ENCODE data around the gene MEGF9. TPM values are rescaled to one million over a fixed set of nuclear protein-coding genes. Genes with fewer than 3 reads are reported as not detected.

MEGF9 gene
- total RNA-seq, 3 donors from 2014 or later, result 22.0 to 30.3 (median 27.2) TPM

DNA sequence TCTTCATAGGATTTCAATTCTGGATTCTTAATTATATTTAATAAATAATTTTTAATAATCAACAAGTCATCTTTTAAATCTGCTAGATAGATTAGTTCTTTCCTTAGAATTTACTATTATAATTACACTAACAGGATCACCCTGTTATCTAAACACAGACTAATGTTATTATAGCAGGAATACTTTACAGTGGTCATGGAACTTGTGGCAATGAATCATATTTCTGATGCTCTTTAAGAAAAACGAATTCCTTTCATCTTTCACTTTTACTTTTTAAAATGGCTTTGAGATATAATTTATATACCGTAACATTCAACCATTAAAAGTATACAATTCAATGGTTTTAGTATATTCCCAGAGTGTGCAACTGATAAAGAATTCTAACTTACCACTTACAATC, 104.6 kb downstream of the MEGF9 start:
- H3K27ac ChIP-seq, result no peak overlapping the region
- intact Hi-C loops (cut with DNase I; ENCODE audit: low total_unique reads), result loop anchor here (5.0 kb wide), 1 partner anchor 468 kb away; no protein-coding TSS in a partner anchor
- no peak for DNase-seq (ENCODE audit: low spot score in 2 of 2)
- H3K27me3 ChIP-seq, result no peaks in the 10 kb centered on the region
- H3K9me3 ChIP-seq, result no peaks in the 10 kb centered on the region
- no peak overlapping the region for H3K4me3 ChIP-seq
- no peaks in the 10 kb centered on the region for H3K4me1 ChIP-seq
- no peak for TF ChIP-seq POLR2AphosphoS5 (IDR thresholded peaks at IDR 0.05)
- TF ChIP-seq POLR2A (IDR thresholded peaks at IDR 0.05), result no peak
- TF ChIP-seq CTCF (IDR thresholded peaks at IDR 0.05), result no peak
- H3K36me3 ChIP-seq, result no peaks in the 10 kb centered on the region

DNA sequence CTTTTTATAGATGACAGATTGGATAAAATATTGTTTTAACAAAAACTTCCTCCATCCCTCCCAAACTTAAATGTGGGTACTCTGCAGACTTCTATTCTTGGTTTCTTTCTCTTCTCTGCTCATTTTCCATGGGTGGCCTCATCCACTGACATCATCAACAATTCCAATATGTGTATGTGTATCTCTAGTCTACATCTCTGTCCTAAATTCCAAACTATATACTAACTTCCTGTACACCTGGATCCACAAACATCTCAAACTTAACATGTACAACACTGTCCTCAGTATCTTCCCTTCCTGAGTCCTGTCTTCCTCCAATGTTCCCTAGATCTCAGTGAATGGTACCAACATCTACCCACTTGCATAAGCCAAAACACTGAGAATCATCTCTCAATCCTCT, 105.8 kb downstream of the MEGF9 start:
- Histone ChIP-seq H3K4me1 (no peaks in the 10 kb centered on the region), H3K27me3 (no peaks in the 10 kb centered on the region), H3K27ac (no peak overlapping the region), H3K9me3 (no peaks in the 10 kb centered on the region), H3K4me3 (no peak overlapping the region), H3K36me3 (no peaks in the 10 kb centered on the region)
- TF ChIP-seq POLR2AphosphoS5 (IDR thresholded peaks at IDR 0.05) (no peak), CTCF (IDR thresholded peaks at IDR 0.05) (no peak), POLR2A (IDR thresholded peaks at IDR 0.05) (no peak)
- no peak for DNase-seq (ENCODE audit: low spot score in 2 of 2)
- intact Hi-C loops (cut with DNase I; ENCODE audit: low total_unique reads), result no loop called here

GRCh38 chr9:120603591-120603990, 110.7 kb downstream of the MEGF9 start:
- Histone ChIP-seq H3K4me3 (no peak overlapping the region), H3K27me3 (no peaks in the 10 kb centered on the region), H3K27ac (no peak overlapping the region), H3K4me1 (no peaks in the 10 kb centered on the region), H3K36me3 (no peaks in the 10 kb centered on the region), H3K9me3 (no peaks in the 10 kb centered on the region)
- no peak for DNase-seq (ENCODE audit: low spot score in 2 of 2)
- TF ChIP-seq POLR2AphosphoS5 (IDR thresholded peaks at IDR 0.05), result no peak
- TF ChIP-seq POLR2A (IDR thresholded peaks at IDR 0.05), result no peak
- no peak for TF ChIP-seq CTCF (IDR thresholded peaks at IDR 0.05)
- intact Hi-C loops (cut with DNase I; ENCODE audit: low total_unique reads), result no loop called here

GRCh38 chr9:120603010-120603409, 111.3 kb downstream of the MEGF9 start:
- no peaks in the 10 kb centered on the region for H3K36me3 ChIP-seq
- no peaks in the 10 kb centered on the region for H3K4me1 ChIP-seq
- no peak for TF ChIP-seq CTCF (IDR thresholded peaks at IDR 0.05)
- no peaks in the 10 kb centered on the region for H3K27me3 ChIP-seq
- no peak overlapping the region for H3K4me3 ChIP-seq
- DNase-seq (ENCODE audit: low spot score in 2 of 2), result no peak
- no peak overlapping the region for H3K27ac ChIP-seq
- H3K9me3 ChIP-seq, result no peaks in the 10 kb centered on the region
- intact Hi-C loops (cut with DNase I; ENCODE audit: low total_unique reads), result no loop called here

- Histone ChIP-seq H3K9me3 (peaks cover 0 to 9% of the 10 kb centered on the region in 2 donors), H3K27me3 (no peaks in the 10 kb centered on the region), H3K4me1 (no peaks in the 10 kb centered on the region), H3K36me3 (no peaks in the 10 kb centered on the region), H3K27ac (no peak overlapping the region), H3K4me3 (no peak overlapping the region)
- DNase-seq (ENCODE audit: low spot score in 2 of 2), result no peak
- TF ChIP-seq POLR2A (IDR thresholded peaks at IDR 0.05) (no peak), POLR2AphosphoS5 (IDR thresholded peaks at IDR 0.05) (no peak), CTCF (IDR thresholded peaks at IDR 0.05) (no peak)
- intact Hi-C loops (cut with DNase I; ENCODE audit: low total_unique reads), result no loop called here
These were observed 120.4 kb downstream of the MEGF9 start for GRCh38 chr9:120593955-120594277.
